Gastrocnemius medialis (tissue), 4 donors: ENCODE data around the gene GLMN. TPM values are rescaled to one million over a fixed set of nuclear protein-coding genes. Genes with fewer than 3 reads are reported as not detected.

ENCODE experiments used
- ATAC-seq, 2 donors: fragments of 150-250 bp; one replicate each; pipeline ENCODE4 v1.9.1; 2016
- DNase-seq, 2 donors: peaks; one replicate each; pipeline ENCODE4 v3.0.0-alpha.2; 2019
- H3K27ac ChIP-seq, 4 donors: fragments of 200-600 bp; sonication (generic); 1 replicate in 1 of 4; 2 replicates in 3 of 4; pipeline ENCODE4 v1.5.1; 2016 to 2018; ENCODE audit warnings: mild to moderate bottlenecking in 2 of 4, moderate library complexity in 1 of 4
- H3K27me3 ChIP-seq, 3 donors: fragments of 200-600 bp; sonication (generic) in 2 of 3; 1 replicate in 1 of 3; 2 replicates in 2 of 3; pipeline versions ENCODE4 v1.5.1 to v1.6.0; 2016 to 2019; ENCODE audit warnings: mild to moderate bottlenecking in 1 of 3, moderate library complexity in 1 of 3
- H3K36me3 ChIP-seq, 2 donors: fragments of 200-600 bp; sonication (generic) in 1 of 2; one replicate each; pipeline ENCODE4 v1.5.1; 2017 to 2018
- H3K4me1 ChIP-seq, 2 donors: fragments of 200-600 bp; sonication (generic) in 1 of 2; one replicate each; pipeline ENCODE4 v1.5.1; 2016 to 2017; ENCODE audit warnings: mild to moderate bottlenecking in 2 of 2
- H3K4me3 ChIP-seq, 4 donors: fragments of 200-600 bp; sonication (generic) in 3 of 4; 1 replicate in 1 of 4; 2 replicates in 3 of 4; pipeline ENCODE4 v1.5.1; 2016 to 2019; ENCODE audit warnings: mild to moderate bottlenecking in 2 of 4
- H3K9me3 ChIP-seq, 3 donors: fragments of 200-600 bp; sonication (generic) in 2 of 3; 1 replicate in 1 of 3; 2 replicates in 2 of 3; pipeline ENCODE4 v1.5.1; 2016 to 2019
- CTCF ChIP-seq, 5 experiments: fragments of 450-650 bp in 3 of 5; fragments of 200-600 bp in 2 of 5; sonication (generic) in 2 of 5; IDR thresholded peaks in 4 of 5; conservative IDR thresholded peaks in 1 of 5; 1 replicate in 4 of 5; 2 replicates in 1 of 5; pipeline ENCODE4 v1.5.1; 2016 to 2019; ENCODE audit warnings: antibody characterized with exemption in 5 of 5, mild to moderate bottlenecking in 3 of 5, moderate library complexity in 3 of 5
- POLR2A ChIP-seq, 2 donors: fragments of 450-650 bp; IDR thresholded peaks; one replicate each; pipeline ENCODE4 v1.6.1; 2017; ENCODE audit warnings: antibody characterized with exemption in 2 of 2, mild to moderate bottlenecking in 2 of 2, moderate library complexity in 2 of 2
- in situ Hi-C, 4 donors: fragments of 200-750 bp; cut with MboI; loops; one replicate each; pipeline versions ENCODE4 v1.15.0 to v1.8.0; 2017; ENCODE audit warnings: low sequenced_read_pairs in 4 of 4
- intact Hi-C: fragments of 100-400 bp; cut with DNase I; formaldehyde crosslinking; loops from one replicate; pipeline ENCODE4 v1.15.1; 2023; ENCODE audit warnings: low total_unique reads
- total RNA-seq, 4 donors: library from RNA; depleted of rRNA; stranded (reverse); fragments of >200 nt; gene quantifications; one replicate each; pipeline versions ENCODE4 v1.1.0 to v1.2.3, GENCODE V29; 2016

Gene GLMN
- total RNA-seq, 4 donors from 2014 or later, result 2.6 to 9.5 (median 5.2) TPM

GRCh38 chr1:92244376-92244775 lies 54.4 kb downstream of the GLMN start:
- intact Hi-C loops (no loop called here), in situ Hi-C loops (no loop called here)
- Histone ChIP-seq H3K27ac (no peak overlapping the region), H3K9me3 (no peaks in the 10 kb centered on the region), H3K36me3 (peaks cover 0 to 4% of the 10 kb centered on the region in 2 donors), H3K27me3 (no peaks in the 10 kb centered on the region), H3K4me1 (no peaks in the 10 kb centered on the region), H3K4me3 (no peak overlapping the region)
- ATAC-seq (no peak), DNase-seq (no peak)
- TF ChIP-seq CTCF (IDR thresholded peaks at IDR 0.05 in 4 of 5, conservative IDR thresholded peaks at IDR 0.05 in 1 of 5) (no peak), POLR2A (IDR thresholded peaks at IDR 0.05) (no peak)

GRCh38 chr1:92240034-92240433 lies 58.8 kb downstream of the GLMN start:
- TF ChIP-seq CTCF (IDR thresholded peaks at IDR 0.05 in 4 of 5, conservative IDR thresholded peaks at IDR 0.05 in 1 of 5) (no peak), POLR2A (IDR thresholded peaks at IDR 0.05) (no peak)
- Histone ChIP-seq H3K4me3 (no peak overlapping the region), H3K36me3 (no peaks in the 10 kb centered on the region), H3K27me3 (no peaks in the 10 kb centered on the region), H3K4me1 (no peaks in the 10 kb centered on the region), H3K9me3 (no peaks in the 10 kb centered on the region), H3K27ac (no peak overlapping the region)
- intact Hi-C loops, result no loop called here
- no peak for ATAC-seq
- no peak for DNase-seq
- in situ Hi-C loops, result no loop called here

GRCh38 chr1:92230736-92231135 lies 68.1 kb downstream of the GLMN start:
- in situ Hi-C loops (no loop called here), intact Hi-C loops (no loop called here)
- no peak for TF ChIP-seq POLR2A (IDR thresholded peaks at IDR 0.05)
- no peaks in the 10 kb centered on the region for H3K9me3 ChIP-seq
- ATAC-seq, result no peak
- H3K27me3 ChIP-seq, result no peaks in the 10 kb centered on the region
- H3K27ac ChIP-seq, result no peak overlapping the region
- no peak for DNase-seq
- no peaks in the 10 kb centered on the region for H3K36me3 ChIP-seq
- no peak overlapping the region for H3K4me3 ChIP-seq
- H3K4me1 ChIP-seq, result no peaks in the 10 kb centered on the region

GRCh38 chr1:92228401-92228800 lies 70.4 kb downstream of the GLMN start:
- intact Hi-C loops, result no loop called here
- no peaks in the 10 kb centered on the region for H3K9me3 ChIP-seq
- H3K27me3 ChIP-seq, result no peaks in the 10 kb centered on the region
- in situ Hi-C loops, result no loop called here
- H3K27ac ChIP-seq, result no peak overlapping the region
- no peak for DNase-seq
- no peak for ATAC-seq
- TF ChIP-seq POLR2A (IDR thresholded peaks at IDR 0.05) (no peak), CTCF (IDR thresholded peaks at IDR 0.05 in 4 of 5, conservative IDR thresholded peaks at IDR 0.05 in 1 of 5) (no peak)
- no peaks in the 10 kb centered on the region for H3K36me3 ChIP-seq
- H3K4me1 ChIP-seq, result no peaks in the 10 kb centered on the region
- H3K4me3 ChIP-seq, result no peak overlapping the region

- H3K27me3 ChIP-seq, result no peaks in the 10 kb centered on the region
- no peak for ATAC-seq
- no peak for DNase-seq
- in situ Hi-C loops (no loop called here), intact Hi-C loops (no loop called here)
- no peak for TF ChIP-seq CTCF (IDR thresholded peaks at IDR 0.05 in 4 of 5, conservative IDR thresholded peaks at IDR 0.05 in 1 of 5)
- TF ChIP-seq POLR2A (IDR thresholded peaks at IDR 0.05), result no peak
- no peaks in the 10 kb centered on the region for H3K9me3 ChIP-seq
- no peak overlapping the region for H3K4me3 ChIP-seq
- H3K36me3 ChIP-seq, result no peaks in the 10 kb centered on the region
- H3K4me1 ChIP-seq, result no peaks in the 10 kb centered on the region
- H3K27ac ChIP-seq, result no peak overlapping the region
These were observed 79.8 kb downstream of the GLMN start for GRCh38 chr1:92219028-92219427.
